Heart left ventricle (tissue), 16 donors: ENCODE data around the gene APOA1. TPM values are rescaled to one million over a fixed set of nuclear protein-coding genes. Genes with fewer than 3 reads are reported as not detected.
A peak's percentile ranks its signal among the peaks of the same experiment; 100 is the strongest.

Experiments
- ATAC-seq, 4 donors: fragments of 200-7000 bp; cut with Tn5 transposase; one replicate each; pipeline ENCODE4 v1.9.1; 2020 to 2022; ENCODE audit warnings: moderate library complexity in 4 of 4, mild to moderate bottlenecking in 3 of 4, moderate number of reproducible peaks in 1 of 4
- DNase-seq, 5 donors: peaks; one replicate each; pipeline ENCODE4 v3.0.0-alpha.2; 2020
- H3K27ac ChIP-seq, 12 donors: fragments of 200-600 bp; sonication (generic) in 4 of 12; one replicate each; pipeline versions ENCODE4 v1.5.0 to v1.8.0; 2016 to 2022; ENCODE audit warnings: mild to moderate bottlenecking in 2 of 12
- H3K27me3 ChIP-seq, 9 donors: fragments of 200-600 bp; sonication (generic) in 2 of 9; one replicate each; pipeline versions ENCODE4 v1.5.1 to v1.8.0; 2016 to 2022; ENCODE audit warnings: mild to moderate bottlenecking in 3 of 9
- H3K36me3 ChIP-seq, 9 donors: fragments of 200-600 bp; sonication (generic) in 2 of 9; one replicate each; pipeline versions ENCODE4 v1.5.0 to v1.8.0; 2018 to 2022; ENCODE audit warnings: mild to moderate bottlenecking in 2 of 9
- H3K4me1 ChIP-seq, 12 donors: fragments of 200-600 bp; sonication (generic) in 4 of 12; one replicate each; pipeline versions ENCODE4 v1.5.0 to v1.8.0; 2016 to 2022; ENCODE audit warnings: mild to moderate bottlenecking in 3 of 12
- H3K4me3 ChIP-seq, 12 donors: fragments of 200-600 bp; sonication (generic) in 4 of 12; one replicate each; pipeline versions ENCODE4 v1.5.0 to v1.8.0; 2017 to 2022; ENCODE audit warnings: mild to moderate bottlenecking in 9 of 12, moderate library complexity in 4 of 12
- H3K9me3 ChIP-seq, 12 donors: fragments of 200-600 bp; sonication (generic) in 4 of 12; one replicate each; pipeline versions ENCODE4 v1.5.0 to v1.8.0; 2016 to 2022; ENCODE audit warnings: mild to moderate bottlenecking in 1 of 12
- POLR2A ChIP-seq, 2 donors: fragments of 450-650 bp; IDR thresholded peaks; one replicate each; pipeline ENCODE4 v1.6.1; 2017; ENCODE audit warnings: antibody characterized with exemption in 2 of 2, mild to moderate bottlenecking in 2 of 2, moderate library complexity in 2 of 2
- WGBS, 4 donors: extraction: QIAGEN DNeasy Blood & Tissue Kit in 2 of 4; methylation state at CpG; one replicate each; pipeline versions ENCODE4 v1.1.5 to v1.1.7; 2013 to 2018; 5-methylcytosine and 5-hydroxymethylcytosine counted together
- intact Hi-C, 10 donors: fragments of 100-400 bp; cut with DNase I; formaldehyde crosslinking; loops; one replicate each; pipeline versions ENCODE4 v1.11.1 to v1.14.2; 2022
- polyA plus RNA-seq, 2 donors: library from polyadenylated mRNA; stranded (reverse); fragments of 200-250 nt; gene quantifications; one replicate each; pipeline ENCODE4 v1.2.3, GENCODE V29; 2013
- total RNA-seq, 9 donors: library from RNA; depleted of rRNA in 2 of 9; stranded (reverse); fragments of >200 nt in 2 of 9; fragmentation: NEBNext Ultra II Directional in 3 of 9; extraction: Animal tissue kit (Norgen Biotek cat#: 25700) in 3 of 9; gene quantifications; one replicate each; pipeline versions ENCODE4 v1.1.0 to v1.2.4, GENCODE V29; 2016 to 2023
- TF ChIP-seq, protein P1 (sequence below), 12 donors: fragments of 200-600 bp; sonication (generic) in 4 of 12; IDR thresholded peaks; one replicate each; pipeline versions ENCODE4 v1.5.0 to v1.8.0; 2018 to 2022; ENCODE audit warnings: antibody characterized with exemption in 12 of 12, mild to moderate bottlenecking in 5 of 12
- donor health status: ischemic (EF 13 %, LVEDD 7.1; RV severe dilation, severe dysfunction).
- donor health status: healthy with polysubstance abuse.
- donor health status: DM: no; HTN: yes; CAD: no.
- donor health status: DM: no; HTN: no; CAD: no.
- donor health status: ischemic (EF 25% LVEDD 6.9; RV normal size, moderate dysfunction).
- donor health status: ischemic (EF 25% LVEDD 5.7; RV mildly dilated, moderate dysfunction).
- donor health status: healthy.
- donor health status: DM: yes; HTN: yes; CAD: no.
- donor health status: ischemic (EF 35%, LVEDD 5.7; RV mildly dilated, moderate dysfunction).
- donor health status: nonischemic (EF 11% LVEDD 7.7; RV severe dilation, severe dysfunction).
- donor health status: DM: yes; HTN: yes; CAD: no.
- donor health status: PGD.
- donor health status: ischemic (EF 29% LVEDD 5.4; RV normal size, mild dysfunction).
- donor health status: nonischemic (EF 23%, LVEDD 6.1; RV moderate dilation, normal function).

APOA1 gene
- total and polyA plus RNA-seq, 11 donors, result 10.0 to 422 (median 61.4) TPM

DNA sequence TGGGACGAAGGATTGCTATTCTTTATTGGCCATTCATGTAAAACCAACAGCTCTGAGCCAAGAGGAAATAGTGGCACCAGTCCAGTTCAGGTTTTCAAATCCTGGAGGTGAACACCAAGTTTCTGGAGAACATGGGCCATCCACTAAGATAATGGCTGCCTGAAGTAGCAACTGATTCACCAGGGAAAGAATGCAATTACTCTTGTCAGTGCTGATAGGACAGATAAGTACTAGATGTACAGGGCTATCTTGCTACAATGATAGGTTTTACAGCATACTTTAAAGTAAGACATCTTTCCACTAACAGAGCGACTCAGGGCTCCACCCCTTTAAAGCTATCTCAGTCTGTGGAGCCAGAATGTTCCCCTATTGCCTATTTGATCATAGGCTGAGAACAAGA, 36.8 kb upstream of the APOA1 start:
- Histone ChIP-seq H3K36me3 (peaks cover 0 to 74% (median 59%) of the 10 kb centered on the region in 9 donors), H3K9me3 (no peaks in the 10 kb centered on the region), H3K4me3 (peak overlapping the region in 2 of 12 donors; percentile 29 to 33), H3K4me1 (peaks cover 0 to 72% (median 26%) of the 10 kb centered on the region in 12 donors), H3K27ac (peak overlapping the region in 8 of 12 donors; percentile 2 to 65 (median 54)), H3K27me3 (no peaks in the 10 kb centered on the region)
- peak; percentile 42 to 75 (median 66) for ATAC-seq
- intact Hi-C loops, result loop anchor here in 2 of 10 donors (5.0 to 10.0 kb wide), 4 partner anchors 79 to 361 kb away; partner anchors contain the start of genes APOA5 (in 1 of the 2), PCSK7 (in 1 of the 2), RNF214 (in 1 of the 2) and SIK3 (in 1 of the 2)
- 35 to 42% (median 40%) methylated on average over 2 of the region's 2 CpGs for WGBS, 4 donors
- no peak for TF ChIP-seq POLR2A (IDR thresholded peaks at IDR 0.05)
- TF ChIP-seq, protein P1, sequence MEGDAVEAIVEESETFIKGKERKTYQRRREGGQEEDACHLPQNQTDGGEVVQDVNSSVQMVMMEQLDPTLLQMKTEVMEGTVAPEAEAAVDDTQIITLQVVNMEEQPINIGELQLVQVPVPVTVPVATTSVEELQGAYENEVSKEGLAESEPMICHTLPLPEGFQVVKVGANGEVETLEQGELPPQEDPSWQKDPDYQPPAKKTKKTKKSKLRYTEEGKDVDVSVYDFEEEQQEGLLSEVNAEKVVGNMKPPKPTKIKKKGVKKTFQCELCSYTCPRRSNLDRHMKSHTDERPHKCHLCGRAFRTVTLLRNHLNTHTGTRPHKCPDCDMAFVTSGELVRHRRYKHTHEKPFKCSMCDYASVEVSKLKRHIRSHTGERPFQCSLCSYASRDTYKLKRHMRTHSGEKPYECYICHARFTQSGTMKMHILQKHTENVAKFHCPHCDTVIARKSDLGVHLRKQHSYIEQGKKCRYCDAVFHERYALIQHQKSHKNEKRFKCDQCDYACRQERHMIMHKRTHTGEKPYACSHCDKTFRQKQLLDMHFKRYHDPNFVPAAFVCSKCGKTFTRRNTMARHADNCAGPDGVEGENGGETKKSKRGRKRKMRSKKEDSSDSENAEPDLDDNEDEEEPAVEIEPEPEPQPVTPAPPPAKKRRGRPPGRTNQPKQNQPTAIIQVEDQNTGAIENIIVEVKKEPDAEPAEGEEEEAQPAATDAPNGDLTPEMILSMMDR (IDR thresholded peaks at IDR 0.05), result no peak
- DNase-seq, result no peak

DNA sequence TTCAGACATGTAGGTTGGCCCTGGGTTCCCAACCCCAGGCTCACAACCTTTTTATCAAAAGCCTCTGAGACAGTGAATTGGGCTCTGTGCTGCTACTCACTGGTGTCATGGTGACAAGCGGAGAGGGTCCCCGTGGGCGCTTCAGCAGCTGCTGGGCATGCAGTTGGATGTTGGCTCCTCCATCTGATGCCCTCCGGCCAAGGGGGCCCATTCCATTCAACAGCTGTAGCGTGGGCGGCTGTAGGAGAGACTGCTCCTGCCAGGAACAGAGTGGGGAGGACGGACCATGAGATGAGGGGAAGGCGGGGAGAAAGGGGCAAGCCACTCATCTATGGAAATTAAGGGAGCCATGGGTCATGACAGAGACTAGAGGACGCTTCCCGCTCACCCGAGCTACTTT, 36.0 kb upstream of the APOA1 start:
- Histone ChIP-seq H3K27ac (peak overlapping the region in 4 of 12 donors; percentile 4 to 73 (median 45)), H3K36me3 (peaks cover 0 to 82% (median 68%) of the 10 kb centered on the region in 9 donors), H3K4me3 (no peak overlapping the region), H3K4me1 (peaks cover 0 to 72% (median 26%) of the 10 kb centered on the region in 12 donors), H3K27me3 (no peaks in the 10 kb centered on the region), H3K9me3 (no peaks in the 10 kb centered on the region)
- TF ChIP-seq POLR2A (IDR thresholded peaks at IDR 0.05), result no peak
- TF ChIP-seq, protein P1 (IDR thresholded peaks at IDR 0.05), result no peak
- no peak for DNase-seq
- no peak for ATAC-seq
- intact Hi-C loops, result loop anchor here in 2 of 10 donors (5.0 to 10.0 kb wide), 4 partner anchors 79 to 361 kb away; partner anchors contain the start of genes APOA5 (in 1 of the 2), PCSK7 (in 1 of the 2), RNF214 (in 1 of the 2) and SIK3 (in 1 of the 2)
- WGBS, 4 donors, result 96 to 100% (median 98%) methylated on average over 11 of the region's 11 CpGs

DNA sequence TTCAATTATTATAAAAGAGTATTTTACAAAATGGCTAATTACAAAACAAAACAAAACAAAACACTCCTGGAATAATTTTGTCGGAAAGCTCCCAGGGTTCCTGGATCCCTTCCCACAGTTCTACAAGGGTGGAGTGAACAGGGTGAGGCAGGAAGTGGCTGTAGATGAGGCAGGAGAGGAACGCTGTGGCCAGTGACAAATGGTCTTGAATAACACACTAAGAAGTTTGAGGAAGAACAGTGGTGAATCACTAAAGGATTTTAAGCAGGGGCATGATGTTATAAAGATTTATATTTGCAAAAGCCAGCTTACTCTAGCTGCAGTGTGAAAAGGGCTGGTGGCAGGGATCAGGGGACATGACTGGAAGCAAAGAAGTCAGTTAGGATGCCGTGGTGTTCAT, 33.8 kb upstream of the APOA1 start:
- no peak for TF ChIP-seq POLR2A (IDR thresholded peaks at IDR 0.05)
- TF ChIP-seq, protein P1 (IDR thresholded peaks at IDR 0.05), result no peak
- Histone ChIP-seq H3K27ac (peak overlapping the region in 10 of 12 donors; percentile 19 to 73 (median 54)), H3K4me1 (peaks cover 0 to 80% (median 32%) of the 10 kb centered on the region in 12 donors), H3K36me3 (peaks cover 0 to 99% (median 89%) of the 10 kb centered on the region in 9 donors), H3K9me3 (no peaks in the 10 kb centered on the region), H3K4me3 (no peak overlapping the region), H3K27me3 (no peaks in the 10 kb centered on the region)
- peak in 3 of 4 donors; percentile 26 to 64 (median 50) for ATAC-seq
- intact Hi-C loops, result loop anchor here in 2 of 10 donors (5.0 to 10.0 kb wide), 4 partner anchors 76 to 364 kb away; partner anchors contain the start of genes APOA5 (in 1 of the 2), PCSK7 (in 1 of the 2), RNF214 (in 1 of the 2) and SIK3 (in 1 of the 2)
- WGBS, 4 donors, result 30 to 50% (median 36%) methylated on average over 3 of the region's 3 CpGs
- DNase-seq, result peak in 3 of 5 donors; percentile 38 to 40 (median 38)

DNA sequence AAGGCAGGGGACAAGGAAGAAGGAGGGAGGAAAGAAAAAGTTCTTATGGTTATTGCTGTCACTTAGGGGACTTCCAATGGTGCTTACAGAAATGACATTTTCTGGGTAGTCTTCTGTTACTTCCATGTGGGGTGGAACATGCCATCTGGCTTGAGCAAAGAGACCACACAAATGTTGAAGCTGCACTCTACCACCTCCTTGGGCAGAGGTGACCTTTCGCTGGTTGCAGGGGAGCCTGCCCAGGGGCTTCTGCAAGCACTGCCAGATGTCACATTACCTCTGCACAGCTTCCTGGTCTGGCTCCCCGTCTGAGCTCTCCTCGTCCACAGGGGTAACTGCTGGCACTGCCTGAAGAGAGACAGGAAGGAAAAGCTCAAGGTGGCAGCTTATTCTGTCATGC, 32.6 kb upstream of the APOA1 start:
- Histone ChIP-seq H3K4me3 (no peak overlapping the region), H3K27me3 (no peaks in the 10 kb centered on the region), H3K9me3 (no peaks in the 10 kb centered on the region), H3K27ac (peak overlapping the region in 2 of 12 donors; percentile 30 to 73), H3K4me1 (peaks cover 0 to 77% (median 32%) of the 10 kb centered on the region in 12 donors), H3K36me3 (peaks cover 0 to 99% (median 90%) of the 10 kb centered on the region in 9 donors)
- DNase-seq, result no peak
- intact Hi-C loops, result loop anchor here in 2 of 10 donors (5.0 to 10.0 kb wide), 4 partner anchors 75 to 365 kb away; partner anchors contain the start of genes APOA5 (in 1 of the 2), PCSK7 (in 1 of the 2), RNF214 (in 1 of the 2) and SIK3 (in 1 of the 2)
- TF ChIP-seq, protein P1 (IDR thresholded peaks at IDR 0.05), result no peak
- TF ChIP-seq POLR2A (IDR thresholded peaks at IDR 0.05), result no peak
- ATAC-seq, result no peak
- 52 to 69% (median 56%) methylated on average over 3 of the region's 3 CpGs for WGBS, 4 donors
